Measurements from ENCODE around the gene ZNF316.

The ZNF316 gene

DNA sequence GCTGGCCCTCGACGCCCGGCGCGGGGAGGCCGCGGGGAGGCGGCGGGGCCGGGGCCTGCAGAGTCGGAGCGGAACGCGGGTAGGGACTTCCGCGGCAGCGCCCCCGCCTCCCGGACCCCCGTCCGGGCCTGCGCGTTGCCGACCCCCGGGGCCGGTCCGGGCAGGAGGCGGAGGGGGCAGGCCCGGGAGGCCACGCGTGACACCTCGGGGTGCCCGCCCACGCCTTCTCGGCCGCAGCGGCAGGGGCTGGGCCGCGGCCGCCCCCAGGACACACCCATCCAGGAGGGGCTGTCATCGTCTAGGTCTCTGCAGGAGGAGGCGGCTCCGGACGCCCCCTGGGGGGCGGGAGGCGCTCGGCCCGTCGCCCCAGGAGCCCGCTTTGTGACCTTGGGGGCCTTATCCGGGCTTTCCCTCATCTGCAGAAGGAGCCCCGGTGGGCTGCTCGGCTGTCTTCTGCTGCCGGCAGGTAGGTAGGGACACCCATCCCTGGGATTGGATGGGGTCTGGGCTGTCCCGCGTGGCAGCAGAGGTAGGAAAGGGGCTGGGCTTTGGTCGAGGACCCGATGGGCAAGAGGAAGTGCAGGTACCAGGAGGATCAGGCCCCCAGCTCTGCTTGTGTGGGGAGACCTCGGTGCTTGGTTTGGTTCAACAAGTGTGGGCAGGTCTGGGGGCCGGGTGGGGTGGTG lies 569 bp downstream of the ZNF316 start:
- peak overlapping the region in 2 of 3 experiments; percentile 12 to 38 for H3K27ac Mint-ChIP-seq
- H3K27me3 Mint-ChIP-seq (ENCODE audit: low read depth) = no peaks in the 10 kb centered on the region
- peak overlapping the region; percentile 85 to 87 (median 87) for H3K4me3 Mint-ChIP-seq
- TF ChIP-seq, protein P1, sequence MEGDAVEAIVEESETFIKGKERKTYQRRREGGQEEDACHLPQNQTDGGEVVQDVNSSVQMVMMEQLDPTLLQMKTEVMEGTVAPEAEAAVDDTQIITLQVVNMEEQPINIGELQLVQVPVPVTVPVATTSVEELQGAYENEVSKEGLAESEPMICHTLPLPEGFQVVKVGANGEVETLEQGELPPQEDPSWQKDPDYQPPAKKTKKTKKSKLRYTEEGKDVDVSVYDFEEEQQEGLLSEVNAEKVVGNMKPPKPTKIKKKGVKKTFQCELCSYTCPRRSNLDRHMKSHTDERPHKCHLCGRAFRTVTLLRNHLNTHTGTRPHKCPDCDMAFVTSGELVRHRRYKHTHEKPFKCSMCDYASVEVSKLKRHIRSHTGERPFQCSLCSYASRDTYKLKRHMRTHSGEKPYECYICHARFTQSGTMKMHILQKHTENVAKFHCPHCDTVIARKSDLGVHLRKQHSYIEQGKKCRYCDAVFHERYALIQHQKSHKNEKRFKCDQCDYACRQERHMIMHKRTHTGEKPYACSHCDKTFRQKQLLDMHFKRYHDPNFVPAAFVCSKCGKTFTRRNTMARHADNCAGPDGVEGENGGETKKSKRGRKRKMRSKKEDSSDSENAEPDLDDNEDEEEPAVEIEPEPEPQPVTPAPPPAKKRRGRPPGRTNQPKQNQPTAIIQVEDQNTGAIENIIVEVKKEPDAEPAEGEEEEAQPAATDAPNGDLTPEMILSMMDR (IDR thresholded peaks at IDR 0.05; ENCODE audit: unreplicated experiment in 3 of 3) = peak in 2 of 3 experiments; percentile 12 to 40
- H3K36me3 Mint-ChIP-seq (ENCODE audit: low read depth) = peaks cover 39% of the 10 kb centered on the region
- H3K9me3 Mint-ChIP-seq = no peaks in the 10 kb centered on the region
- H3K4me1 Mint-ChIP-seq = peaks cover 16% of the 10 kb centered on the region

DNA sequence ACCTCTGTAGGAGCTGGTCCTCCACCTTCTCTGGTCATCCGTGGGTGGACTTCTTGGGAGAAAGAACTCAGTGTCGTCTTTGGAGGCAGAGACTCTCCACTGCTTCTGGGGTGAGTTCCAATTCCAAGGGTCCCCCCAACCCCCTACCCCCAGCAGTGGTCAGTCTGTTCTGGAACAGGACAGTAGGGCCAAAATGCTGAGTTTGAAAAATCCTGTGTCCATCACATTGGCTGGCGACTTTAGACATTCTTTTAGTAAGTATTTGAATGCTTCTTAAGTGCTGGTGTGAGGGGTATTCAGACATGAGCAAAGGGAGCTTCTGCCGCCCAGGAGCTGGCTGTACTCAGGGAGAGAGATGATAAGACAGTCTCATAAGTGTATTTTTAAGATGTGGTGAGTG lies 1.9 kb downstream of the ZNF316 start:
- Mint-ChIP-seq H3K4me1 (peaks cover 16% of the 10 kb centered on the region), H3K27ac (peak overlapping the region; percentile 12 to 38 (median 20)), H3K36me3 (ENCODE audit: low read depth) (peaks cover 45% of the 10 kb centered on the region), H3K27me3 (ENCODE audit: low read depth) (no peaks in the 10 kb centered on the region), H3K9me3 (no peaks in the 10 kb centered on the region), H3K4me3 (peak overlapping the region; percentile 85 to 87 (median 87))
- TF ChIP-seq, protein P1 (IDR thresholded peaks at IDR 0.05; ENCODE audit: unreplicated experiment in 3 of 3) = no peak

DNA sequence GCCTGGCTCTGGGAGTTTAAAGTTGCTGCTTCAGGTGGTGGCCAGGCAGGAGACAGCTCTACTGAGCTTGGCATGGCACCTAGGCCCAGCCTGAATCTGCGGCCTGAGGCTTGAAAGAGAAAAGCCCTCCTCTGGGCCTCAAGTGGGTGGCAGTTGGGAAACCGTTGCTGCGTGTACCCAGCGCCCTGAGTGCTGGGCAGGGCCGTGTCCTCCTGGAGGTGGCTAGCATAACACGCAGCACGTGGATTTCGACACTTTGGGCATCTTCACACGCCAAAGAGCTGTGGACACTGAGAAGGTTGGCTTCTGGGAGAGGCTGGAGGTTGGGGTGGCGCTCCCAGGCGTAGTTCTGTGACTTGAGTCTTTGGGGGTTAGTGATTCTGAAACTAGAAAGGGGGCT lies 2.5 kb downstream of the ZNF316 start:
- Mint-ChIP-seq H3K36me3 (ENCODE audit: low read depth) (peaks cover 45% of the 10 kb centered on the region), H3K27ac (peak overlapping the region in 1 of 3 experiments; percentile 20), H3K4me1 (peaks cover 16% of the 10 kb centered on the region), H3K9me3 (no peaks in the 10 kb centered on the region), H3K27me3 (ENCODE audit: low read depth) (no peaks in the 10 kb centered on the region), H3K4me3 (peak overlapping the region; percentile 85 to 87 (median 87))
- TF ChIP-seq, protein P1 (IDR thresholded peaks at IDR 0.05; ENCODE audit: unreplicated experiment in 3 of 3) = no peak

DNA sequence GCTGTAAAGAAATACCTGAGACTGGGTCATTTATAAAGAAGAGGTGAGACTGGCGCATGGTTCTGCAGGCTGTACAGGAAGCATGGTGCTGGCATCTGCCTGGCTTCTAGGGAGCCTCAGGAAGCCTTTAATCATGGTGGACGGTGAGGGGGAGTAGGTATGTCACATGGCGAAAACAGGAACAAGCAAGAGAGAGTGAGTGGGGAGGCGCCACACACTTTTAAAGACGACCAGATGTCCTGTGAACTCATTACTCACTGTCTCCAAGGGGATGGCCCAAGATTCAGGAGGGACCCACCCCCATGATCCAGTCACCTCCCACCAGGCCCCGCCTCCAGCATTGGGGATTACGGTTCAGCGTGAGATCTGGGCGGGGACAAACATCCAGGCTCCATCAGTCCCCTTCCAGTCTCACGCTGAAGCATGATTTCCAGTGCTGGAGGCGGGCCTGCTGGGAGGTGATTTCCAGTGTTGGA lies 3.2 kb downstream of the ZNF316 start:
- peaks cover 16% of the 10 kb centered on the region for H3K4me1 Mint-ChIP-seq
- H3K36me3 Mint-ChIP-seq (ENCODE audit: low read depth) = peaks cover 45% of the 10 kb centered on the region
- H3K27me3 Mint-ChIP-seq (ENCODE audit: low read depth) = no peaks in the 10 kb centered on the region
- no peaks in the 10 kb centered on the region for H3K9me3 Mint-ChIP-seq
- H3K4me3 Mint-ChIP-seq = peak overlapping the region; percentile 54 to 87 (median 87)
- peak overlapping the region in 1 of 3 experiments; percentile 41 for H3K27ac Mint-ChIP-seq
- TF ChIP-seq, protein P1 (IDR thresholded peaks at IDR 0.05; ENCODE audit: unreplicated experiment in 3 of 3) = no peak

DNA sequence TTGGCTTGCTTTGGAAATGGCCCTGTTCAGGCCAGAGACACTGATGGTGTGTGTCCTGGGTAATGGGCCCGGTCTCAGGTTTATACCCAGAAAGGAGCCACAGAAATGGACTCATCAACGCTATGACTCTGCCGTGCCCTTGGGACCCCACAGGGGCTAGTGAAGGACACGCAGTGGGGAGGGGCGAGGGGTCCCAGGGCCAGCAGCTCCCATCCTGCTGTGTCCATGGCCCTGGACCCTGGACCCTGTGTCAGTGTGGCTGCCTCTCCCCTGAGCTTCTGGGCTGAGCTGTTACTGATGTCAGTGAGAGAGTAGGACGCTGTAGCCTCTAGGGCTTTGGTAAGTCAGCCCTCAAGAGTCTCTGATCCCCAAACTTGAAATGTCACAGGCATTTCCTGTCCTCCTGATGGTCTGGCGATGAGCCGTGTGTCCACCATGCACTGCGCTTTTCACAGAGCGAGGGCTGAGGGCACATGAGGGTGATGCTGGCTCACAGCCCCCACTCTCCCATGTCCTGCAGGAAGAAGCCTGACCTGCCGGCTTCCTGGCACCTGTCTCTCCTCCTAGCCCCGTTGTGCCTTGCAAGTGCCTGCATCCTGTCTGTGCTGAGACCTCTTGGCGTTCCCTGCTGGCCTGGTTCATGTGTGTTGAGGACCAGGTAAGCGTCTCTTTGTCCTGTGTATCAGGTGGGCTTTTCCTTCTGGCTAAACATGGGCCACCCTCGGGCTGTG lies 4.4 kb downstream of the ZNF316 start:
- Mint-ChIP-seq H3K27ac (no peak overlapping the region), H3K4me1 (peaks cover 16% of the 10 kb centered on the region), H3K27me3 (ENCODE audit: low read depth) (no peaks in the 10 kb centered on the region), H3K9me3 (no peaks in the 10 kb centered on the region), H3K36me3 (ENCODE audit: low read depth) (peaks cover 45% of the 10 kb centered on the region), H3K4me3 (peak overlapping the region in 1 of 3 experiments; percentile 53)
- TF ChIP-seq, protein P1 (IDR thresholded peaks at IDR 0.05; ENCODE audit: unreplicated experiment in 3 of 3) = no peak

Measured in nephron (organoid).